ENCODE data around the gene DCBLD1. TPM values are rescaled to one million over a fixed set of nuclear protein-coding genes. Genes with fewer than 3 reads are reported as not detected.

Gene DCBLD1
- total and polyA plus RNA-seq, 2 donors from 2014 or later: 4.1 to 9.6 TPM

DNA sequence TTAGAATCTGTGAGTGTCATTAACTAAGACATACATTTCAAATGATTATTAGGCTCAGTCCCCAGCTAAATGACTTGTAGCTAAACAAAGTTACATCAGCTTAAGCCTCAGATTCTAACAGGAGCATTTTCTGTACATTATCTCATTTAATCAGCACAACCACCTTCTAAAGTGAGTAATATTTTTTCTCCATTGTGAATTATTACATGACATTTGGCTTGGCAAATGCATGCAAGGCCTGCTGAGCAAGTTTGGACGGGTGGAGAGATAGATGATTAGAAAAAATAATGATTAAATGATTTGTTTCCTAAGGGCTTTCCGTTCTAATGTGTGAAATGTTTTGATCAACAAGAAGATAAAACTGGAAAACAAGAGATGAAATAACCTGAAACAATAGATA is 20.7 kb downstream of the DCBLD1 start:
- Histone ChIP-seq H3K9ac (ENCODE audit: low read length in 3 of 3) (no peak overlapping the region), H3K36me3 (ENCODE audit: control insufficient read depth in 2 of 3, insufficient read depth in 3 of 3, low read length in 3 of 3) (no peaks in the 10 kb centered on the region), H3K27me3 (ENCODE audit: control insufficient read depth, insufficient read depth, low read length) (no peaks in the 10 kb centered on the region), H3K4me3 (ENCODE audit: low read length in 3 of 3) (no peak overlapping the region), H3K9me3 (ENCODE audit: control insufficient read depth in 2 of 3, insufficient read depth in 1 of 3, low read length in 3 of 3) (no peaks in the 10 kb centered on the region), H3K27ac (ENCODE audit: low read depth in 2 of 2, low read length in 2 of 2) (no peak overlapping the region), H3K4me1 (ENCODE audit: control insufficient read depth in 2 of 3, insufficient read depth in 2 of 3, low read depth in 1 of 3, low read length in 3 of 3) (peaks cover 0 to 4% (median 0%) of the 10 kb centered on the region in 3 donors)
- no peak for TF ChIP-seq CTCF (IDR thresholded peaks at IDR 0.05; ENCODE audit: borderline replicate concordance, extremely low read depth, insufficient read depth)
- intact Hi-C loops (cut with DNase I): no loop called here
- DNase-seq (no peak), FAIRE-seq (no peak)

- intact Hi-C loops (cut with DNase I): no loop called here
- peaks cover 0 to 4% (median 0%) of the 10 kb centered on the region in 3 donors for H3K4me1 ChIP-seq (ENCODE audit: control insufficient read depth in 2 of 3, insufficient read depth in 2 of 3, low read depth in 1 of 3, low read length in 3 of 3)
- FAIRE-seq (no peak), DNase-seq (no peak)
- no peaks in the 10 kb centered on the region for H3K36me3 ChIP-seq (ENCODE audit: control insufficient read depth in 2 of 3, insufficient read depth in 3 of 3, low read length in 3 of 3)
- no peak overlapping the region for H3K4me3 ChIP-seq (ENCODE audit: low read length in 3 of 3)
- no peaks in the 10 kb centered on the region for H3K9me3 ChIP-seq (ENCODE audit: control insufficient read depth in 2 of 3, insufficient read depth in 1 of 3, low read length in 3 of 3)
- TF ChIP-seq CTCF (IDR thresholded peaks at IDR 0.05; ENCODE audit: borderline replicate concordance, extremely low read depth, insufficient read depth): no peak
- no peak overlapping the region for H3K9ac ChIP-seq (ENCODE audit: low read length in 3 of 3)
- no peak overlapping the region for H3K27ac ChIP-seq (ENCODE audit: low read depth in 2 of 2, low read length in 2 of 2)
- no peaks in the 10 kb centered on the region for H3K27me3 ChIP-seq (ENCODE audit: control insufficient read depth, insufficient read depth, low read length)
These were observed 22.1 kb downstream of the DCBLD1 start for GRCh38 chr6:117504478-117505144.

DNA sequence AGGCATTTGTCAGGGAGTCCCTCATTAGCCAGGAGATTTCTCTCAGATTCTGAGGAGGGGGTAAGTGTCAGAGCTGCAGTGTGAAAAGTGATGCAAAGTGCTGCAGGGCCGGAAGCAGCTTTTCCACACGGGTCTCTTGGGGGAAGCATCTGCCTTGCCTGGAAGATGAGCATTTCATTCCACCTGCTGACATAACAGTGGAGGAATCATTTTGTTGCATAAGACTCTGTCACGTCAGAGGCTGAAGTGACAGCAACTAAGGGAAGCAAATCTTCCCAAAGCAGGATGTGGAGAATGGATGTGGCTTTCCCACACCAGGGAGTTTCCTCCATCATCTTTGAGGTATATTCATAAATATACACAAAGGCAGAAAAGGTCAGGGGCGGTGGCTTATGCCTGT is 22.8 kb downstream of the DCBLD1 start:
- DNase-seq (no peak), FAIRE-seq (no peak)
- peaks cover 0 to 4% (median 0%) of the 10 kb centered on the region in 3 donors for H3K4me1 ChIP-seq (ENCODE audit: control insufficient read depth in 2 of 3, insufficient read depth in 2 of 3, low read depth in 1 of 3, low read length in 3 of 3)
- no peak overlapping the region for H3K4me3 ChIP-seq (ENCODE audit: low read length in 3 of 3)
- H3K36me3 ChIP-seq (ENCODE audit: control insufficient read depth in 2 of 3, insufficient read depth in 3 of 3, low read length in 3 of 3): no peaks in the 10 kb centered on the region
- no peak overlapping the region for H3K9ac ChIP-seq (ENCODE audit: low read length in 3 of 3)
- intact Hi-C loops (cut with DNase I): no loop called here
- no peak for TF ChIP-seq CTCF (IDR thresholded peaks at IDR 0.05; ENCODE audit: borderline replicate concordance, extremely low read depth, insufficient read depth)
- H3K27ac ChIP-seq (ENCODE audit: low read depth in 2 of 2, low read length in 2 of 2): no peak overlapping the region
- H3K27me3 ChIP-seq (ENCODE audit: control insufficient read depth, insufficient read depth, low read length): no peaks in the 10 kb centered on the region
- no peaks in the 10 kb centered on the region for H3K9me3 ChIP-seq (ENCODE audit: control insufficient read depth in 2 of 3, insufficient read depth in 1 of 3, low read length in 3 of 3)

Measured in kidney (tissue), 14 donors.